Vagina (tissue), 2 donors: Measurements from ENCODE around the gene BTBD8.

ENCODE experiments used
- POLR2AphosphoS5 ChIP-seq, 2 donors: sonication (generic); formaldehyde crosslinking; IDR thresholded peaks; one replicate each; pipeline ENCODE4 v1.9.0; 2017; ENCODE audit warnings: antibody characterized with exemption in 2 of 2, mild to moderate bottlenecking in 2 of 2, low read depth in 1 of 2; ENCODE audit not compliant: insufficient read depth in 1 of 2
- TF ChIP-seq, protein P1 (sequence below), 3 experiments: fragments of 450-650 bp in 2 of 3; fragments of 200-600 bp in 1 of 3; sonication (generic) in 1 of 3; IDR thresholded peaks; one replicate each; pipeline ENCODE4 v1.5.1; 2017 to 2019; ENCODE audit warnings: antibody characterized with exemption in 3 of 3, mild to moderate bottlenecking in 2 of 3, moderate library complexity in 2 of 3

- no peak for TF ChIP-seq POLR2AphosphoS5 (IDR thresholded peaks at IDR 0.05; ENCODE audit: insufficient read depth in 1 of 2, low read depth in 1 of 2)
- TF ChIP-seq, protein P1, sequence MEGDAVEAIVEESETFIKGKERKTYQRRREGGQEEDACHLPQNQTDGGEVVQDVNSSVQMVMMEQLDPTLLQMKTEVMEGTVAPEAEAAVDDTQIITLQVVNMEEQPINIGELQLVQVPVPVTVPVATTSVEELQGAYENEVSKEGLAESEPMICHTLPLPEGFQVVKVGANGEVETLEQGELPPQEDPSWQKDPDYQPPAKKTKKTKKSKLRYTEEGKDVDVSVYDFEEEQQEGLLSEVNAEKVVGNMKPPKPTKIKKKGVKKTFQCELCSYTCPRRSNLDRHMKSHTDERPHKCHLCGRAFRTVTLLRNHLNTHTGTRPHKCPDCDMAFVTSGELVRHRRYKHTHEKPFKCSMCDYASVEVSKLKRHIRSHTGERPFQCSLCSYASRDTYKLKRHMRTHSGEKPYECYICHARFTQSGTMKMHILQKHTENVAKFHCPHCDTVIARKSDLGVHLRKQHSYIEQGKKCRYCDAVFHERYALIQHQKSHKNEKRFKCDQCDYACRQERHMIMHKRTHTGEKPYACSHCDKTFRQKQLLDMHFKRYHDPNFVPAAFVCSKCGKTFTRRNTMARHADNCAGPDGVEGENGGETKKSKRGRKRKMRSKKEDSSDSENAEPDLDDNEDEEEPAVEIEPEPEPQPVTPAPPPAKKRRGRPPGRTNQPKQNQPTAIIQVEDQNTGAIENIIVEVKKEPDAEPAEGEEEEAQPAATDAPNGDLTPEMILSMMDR (IDR thresholded peaks at IDR 0.05): no peak
Observed at GRCh38 chr1:92105546-92106081, 25.5 kb downstream of the BTBD8 start.
